ENCODE measurements around the gene LEPROT. TPM values are rescaled to one million over a fixed set of nuclear protein-coding genes. Genes with fewer than 3 reads are reported as not detected.

LEPROT gene
- total and polyA plus RNA-seq, 2 experiments from 2014 or later: 22.9 to 24.9 TPM

GRCh38 chr1:65392497-65392896 is 28.0 kb upstream of the LEPROT start (continued):
- TF ChIP-seq REST (IDR thresholded peaks at IDR 0.05; ENCODE audit: unreplicated experiment): no peak
- no peak for TF ChIP-seq POLR2AphosphoS5 (IDR thresholded peaks at IDR 0.05; ENCODE audit: low read depth)

- no peaks in the 10 kb centered on the region for H3K36me3 Mint-ChIP-seq (ENCODE audit: low read depth)
- H3K4me3 ChIP-seq: no peak overlapping the region
- H3K27me3 ChIP-seq (ENCODE audit: insufficient read depth): no peaks in the 10 kb centered on the region
- no peak for ATAC-seq
- H3F3A ChIP-seq (replicated peaks; ENCODE audit: low read depth): no peaks in the 10 kb centered on the region
- no peak for DNase-seq (ENCODE audit: low spot score)
- H3K27ac Mint-ChIP-seq: no peak overlapping the region
- H3K4me1 ChIP-seq (ENCODE audit: insufficient read depth): peaks cover 4% of the 10 kb centered on the region; the same call in 1 of the 2 replicates
- no peak overlapping the region for H3K27ac ChIP-seq (ENCODE audit: low read depth)
- H3K27me3 Mint-ChIP-seq (ENCODE audit: insufficient read depth, low read depth, poor library complexity): no peaks in the 10 kb centered on the region
- H4K20me1 ChIP-seq (replicated peaks; ENCODE audit: insufficient read depth): no peaks in the 10 kb centered on the region
- no peak overlapping the region for H3K4me2 ChIP-seq
- H3K36me3 ChIP-seq (ENCODE audit: insufficient read depth): no peaks in the 10 kb centered on the region
- H3K9me2 ChIP-seq (ENCODE audit: insufficient read depth): no peaks in the 10 kb centered on the region
- no peaks in the 10 kb centered on the region; the same call in 2 of the 3 replicates for H3K9me3 Mint-ChIP-seq
- peaks cover 9% of the 10 kb centered on the region for H3K4me1 Mint-ChIP-seq
- H2AFZ ChIP-seq: no peak overlapping the region
- no peak overlapping the region for H3K4me3 Mint-ChIP-seq
- no peaks in the 10 kb centered on the region for H3K79me2 ChIP-seq (replicated peaks; ENCODE audit: insufficient read depth)
- TF ChIP-seq ZNF114 (CRISPR knock-in tag; IDR thresholded peaks at IDR 0.05): no peak
- TF ChIP-seq, protein P1, sequence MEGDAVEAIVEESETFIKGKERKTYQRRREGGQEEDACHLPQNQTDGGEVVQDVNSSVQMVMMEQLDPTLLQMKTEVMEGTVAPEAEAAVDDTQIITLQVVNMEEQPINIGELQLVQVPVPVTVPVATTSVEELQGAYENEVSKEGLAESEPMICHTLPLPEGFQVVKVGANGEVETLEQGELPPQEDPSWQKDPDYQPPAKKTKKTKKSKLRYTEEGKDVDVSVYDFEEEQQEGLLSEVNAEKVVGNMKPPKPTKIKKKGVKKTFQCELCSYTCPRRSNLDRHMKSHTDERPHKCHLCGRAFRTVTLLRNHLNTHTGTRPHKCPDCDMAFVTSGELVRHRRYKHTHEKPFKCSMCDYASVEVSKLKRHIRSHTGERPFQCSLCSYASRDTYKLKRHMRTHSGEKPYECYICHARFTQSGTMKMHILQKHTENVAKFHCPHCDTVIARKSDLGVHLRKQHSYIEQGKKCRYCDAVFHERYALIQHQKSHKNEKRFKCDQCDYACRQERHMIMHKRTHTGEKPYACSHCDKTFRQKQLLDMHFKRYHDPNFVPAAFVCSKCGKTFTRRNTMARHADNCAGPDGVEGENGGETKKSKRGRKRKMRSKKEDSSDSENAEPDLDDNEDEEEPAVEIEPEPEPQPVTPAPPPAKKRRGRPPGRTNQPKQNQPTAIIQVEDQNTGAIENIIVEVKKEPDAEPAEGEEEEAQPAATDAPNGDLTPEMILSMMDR (conservative IDR thresholded peaks at IDR 0.05; ENCODE audit: low read depth in 2 of 2): no peak
- no peak for TF ChIP-seq EZH2 (IDR thresholded peaks at IDR 0.05; ENCODE audit: low read depth, unreplicated experiment)
- no peak for TF ChIP-seq ETS1 (IDR thresholded peaks at IDR 0.05)
- no peak for TF ChIP-seq ZNF331 (CRISPR knock-in tag; IDR thresholded peaks at IDR 0.05; ENCODE audit: low read depth)
- TF ChIP-seq, protein P2, sequence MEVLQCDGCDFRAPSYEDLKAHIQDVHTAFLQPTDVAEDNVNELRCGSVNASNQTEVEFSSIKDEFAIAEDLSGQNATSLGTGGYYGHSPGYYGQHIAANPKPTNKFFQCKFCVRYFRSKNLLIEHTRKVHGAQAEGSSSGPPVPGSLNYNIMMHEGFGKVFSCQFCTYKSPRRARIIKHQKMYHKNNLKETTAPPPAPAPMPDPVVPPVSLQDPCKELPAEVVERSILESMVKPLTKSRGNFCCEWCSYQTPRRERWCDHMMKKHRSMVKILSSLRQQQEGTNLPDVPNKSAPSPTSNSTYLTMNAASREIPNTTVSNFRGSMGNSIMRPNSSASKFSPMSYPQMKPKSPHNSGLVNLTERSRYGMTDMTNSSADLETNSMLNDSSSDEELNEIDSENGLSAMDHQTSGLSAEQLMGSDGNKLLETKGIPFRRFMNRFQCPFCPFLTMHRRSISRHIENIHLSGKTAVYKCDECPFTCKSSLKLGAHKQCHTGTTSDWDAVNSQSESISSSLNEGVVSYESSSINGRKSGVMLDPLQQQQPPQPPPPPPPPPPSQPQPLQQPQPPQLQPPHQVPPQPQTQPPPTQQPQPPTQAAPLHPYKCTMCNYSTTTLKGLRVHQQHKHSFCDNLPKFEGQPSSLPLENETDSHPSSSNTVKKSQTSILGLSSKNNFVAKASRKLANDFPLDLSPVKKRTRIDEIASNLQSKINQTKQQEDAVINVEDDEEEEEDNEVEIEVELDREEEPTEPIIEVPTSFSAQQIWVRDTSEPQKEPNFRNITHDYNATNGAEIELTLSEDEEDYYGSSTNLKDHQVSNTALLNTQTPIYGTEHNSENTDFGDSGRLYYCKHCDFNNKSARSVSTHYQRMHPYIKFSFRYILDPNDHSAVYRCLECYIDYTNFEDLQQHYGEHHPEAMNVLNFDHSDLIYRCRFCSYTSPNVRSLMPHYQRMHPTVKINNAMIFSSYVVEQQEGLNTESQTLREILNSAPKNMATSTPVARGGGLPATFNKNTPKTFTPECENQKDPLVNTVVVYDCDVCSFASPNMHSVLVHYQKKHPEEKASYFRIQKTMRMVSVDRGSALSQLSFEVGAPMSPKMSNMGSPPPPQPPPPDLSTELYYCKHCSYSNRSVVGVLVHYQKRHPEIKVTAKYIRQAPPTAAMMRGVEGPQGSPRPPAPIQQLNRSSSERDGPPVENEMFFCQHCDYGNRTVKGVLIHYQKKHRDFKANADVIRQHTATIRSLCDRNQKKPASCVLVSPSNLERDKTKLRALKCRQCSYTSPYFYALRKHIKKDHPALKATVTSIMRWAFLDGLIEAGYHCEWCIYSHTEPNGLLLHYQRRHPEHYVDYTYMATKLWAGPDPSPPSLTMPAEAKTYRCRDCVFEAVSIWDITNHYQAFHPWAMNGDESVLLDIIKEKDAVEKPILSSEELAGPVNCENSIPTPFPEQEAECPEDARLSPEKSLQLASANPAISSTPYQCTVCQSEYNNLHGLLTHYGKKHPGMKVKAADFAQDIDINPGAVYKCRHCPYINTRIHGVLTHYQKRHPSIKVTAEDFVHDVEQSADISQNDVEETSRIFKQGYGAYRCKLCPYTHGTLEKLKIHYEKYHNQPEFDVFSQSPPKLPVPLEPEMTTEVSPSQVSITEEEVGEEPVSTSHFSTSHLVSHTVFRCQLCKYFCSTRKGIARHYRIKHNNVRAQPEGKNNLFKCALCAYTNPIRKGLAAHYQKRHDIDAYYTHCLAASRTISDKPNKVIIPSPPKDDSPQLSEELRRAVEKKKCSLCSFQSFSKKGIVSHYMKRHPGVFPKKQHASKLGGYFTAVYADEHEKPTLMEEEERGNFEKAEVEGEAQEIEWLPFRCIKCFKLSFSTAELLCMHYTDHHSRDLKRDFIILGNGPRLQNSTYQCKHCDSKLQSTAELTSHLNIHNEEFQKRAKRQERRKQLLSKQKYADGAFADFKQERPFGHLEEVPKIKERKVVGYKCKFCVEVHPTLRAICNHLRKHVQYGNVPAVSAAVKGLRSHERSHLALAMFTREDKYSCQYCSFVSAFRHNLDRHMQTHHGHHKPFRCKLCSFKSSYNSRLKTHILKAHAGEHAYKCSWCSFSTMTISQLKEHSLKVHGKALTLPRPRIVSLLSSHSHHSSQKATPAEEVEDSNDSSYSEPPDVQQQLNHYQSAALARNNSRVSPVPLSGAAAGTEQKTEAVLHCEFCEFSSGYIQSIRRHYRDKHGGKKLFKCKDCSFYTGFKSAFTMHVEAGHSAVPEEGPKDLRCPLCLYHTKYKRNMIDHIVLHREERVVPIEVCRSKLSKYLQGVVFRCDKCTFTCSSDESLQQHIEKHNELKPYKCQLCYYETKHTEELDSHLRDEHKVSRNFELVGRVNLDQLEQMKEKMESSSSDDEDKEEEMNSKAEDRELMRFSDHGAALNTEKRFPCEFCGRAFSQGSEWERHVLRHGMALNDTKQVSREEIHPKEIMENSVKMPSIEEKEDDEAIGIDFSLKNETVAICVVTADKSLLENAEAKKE (CRISPR knock-in tag; IDR thresholded peaks at IDR 0.05): no peak
- TF ChIP-seq EZH2phosphoT487 (IDR thresholded peaks at IDR 0.05; ENCODE audit: unreplicated experiment): no peak
- no peak for TF ChIP-seq JUNB (IDR thresholded peaks at IDR 0.05; ENCODE audit: unreplicated experiment)
- TF ChIP-seq NANOG (IDR thresholded peaks at IDR 0.05; ENCODE audit: borderline replicate concordance): no peak
- TF ChIP-seq STAT1 (IDR thresholded peaks at IDR 0.05; ENCODE audit: unreplicated experiment): no peak
- TF ChIP-seq CREB1 (CRISPR knock-in tag; IDR thresholded peaks at IDR 0.05; ENCODE audit: low read depth): no peak
Measured at GRCh38 chr1:65393347-65393746, 27.1 kb upstream of the LEPROT start.
